GM18867 (cell line): Measurements from ENCODE around the gene ZNF143.
"Not testable (repeated sequence)": the region's sequence is repeated elsewhere in the genome, so short reads cannot be mapped to it uniquely, and the experiment has no call there.

Experiments used
- ATAC-seq: cut with Tn5 transposase; IDR thresholded peaks from one replicate; pipeline ENCODE4 v1.9.1; 2021; ENCODE audit warnings: mild to moderate bottlenecking, moderate library complexity; ENCODE audit not compliant: unreplicated experiment

The ZNF143 gene

GRCh38 chr11:9495803-9496514 lies 35.1 kb downstream of the ZNF143 start:
- ATAC-seq: no peak

- no peak for ATAC-seq
Observed at GRCh38 chr11:9498457-9499078, 37.8 kb downstream of the ZNF143 start.

DNA sequence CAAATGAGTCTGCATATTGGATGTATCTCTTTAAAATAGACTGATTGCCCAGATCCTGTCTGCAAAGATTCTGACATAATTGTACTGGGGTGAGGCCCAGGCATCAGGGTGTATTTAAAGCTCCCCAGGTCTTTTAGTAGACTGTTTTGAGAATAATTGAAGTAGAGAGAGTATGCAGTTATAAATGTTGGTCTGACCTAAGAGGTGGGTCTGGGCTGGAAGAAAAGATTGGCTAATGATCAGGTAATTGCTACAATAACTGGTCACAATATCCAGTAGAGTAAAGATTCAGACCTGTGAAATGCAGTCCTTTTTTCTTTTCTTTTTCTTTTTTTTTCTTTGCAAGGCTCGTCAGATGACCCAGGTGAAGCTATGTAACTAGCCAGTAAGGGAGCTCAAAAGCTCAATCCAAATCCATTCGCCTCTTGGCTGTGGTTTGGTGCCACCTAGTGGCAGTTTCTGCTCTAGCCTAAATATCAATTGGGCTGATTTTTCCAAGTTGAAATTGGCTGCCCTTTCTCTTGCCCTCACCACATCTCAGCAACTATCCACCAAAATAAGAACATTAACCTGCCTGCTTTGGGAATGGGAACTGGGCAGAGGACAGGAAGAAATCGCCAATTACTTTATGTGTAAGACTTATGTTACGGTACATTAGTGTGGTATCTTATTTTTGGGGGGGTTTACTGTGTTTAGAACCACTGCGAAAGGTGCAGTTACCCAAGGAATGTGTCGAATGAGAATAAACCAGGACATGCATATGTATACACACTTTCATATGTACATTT lies 45.9 kb downstream of the ZNF143 start:
- no peak for ATAC-seq

- ATAC-seq: no peak
Observed at GRCh38 chr11:9507277-9507580, 46.4 kb downstream of the ZNF143 start.

GRCh38 chr11:9509041-9509440 lies 48.2 kb downstream of the ZNF143 start:
- ATAC-seq: no peak

DNA sequence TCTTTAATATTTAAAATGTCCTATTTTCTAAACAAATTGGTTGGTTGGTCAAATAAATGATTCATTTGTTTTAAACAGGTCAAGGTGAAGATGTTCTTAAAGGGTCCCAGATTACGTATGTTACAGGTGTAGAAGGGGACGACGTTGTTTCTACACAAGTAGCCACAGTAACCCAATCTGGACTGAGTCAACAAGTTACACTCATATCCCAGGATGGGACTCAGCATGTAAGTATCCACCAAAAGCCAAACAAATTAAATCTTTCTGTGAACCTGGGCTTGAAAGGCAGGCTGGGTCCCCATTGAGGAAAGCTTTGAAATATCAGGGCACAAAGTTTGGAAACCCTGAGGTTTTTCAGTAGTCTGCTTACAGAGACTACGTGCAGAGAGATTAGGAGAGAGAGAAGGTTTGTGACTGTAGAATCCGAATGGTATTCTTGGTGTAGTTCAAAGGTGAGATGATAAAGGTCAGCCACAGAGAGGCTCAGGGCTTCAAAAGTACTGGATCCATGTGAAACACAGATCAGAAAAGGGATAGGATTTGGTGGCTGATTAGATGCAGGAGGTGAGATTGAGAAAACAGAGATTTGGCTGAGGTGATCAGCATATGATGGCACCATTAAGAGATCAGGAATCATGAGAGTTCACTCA lies 51.7 kb downstream of the ZNF143 start:
- no peak for ATAC-seq

DNA sequence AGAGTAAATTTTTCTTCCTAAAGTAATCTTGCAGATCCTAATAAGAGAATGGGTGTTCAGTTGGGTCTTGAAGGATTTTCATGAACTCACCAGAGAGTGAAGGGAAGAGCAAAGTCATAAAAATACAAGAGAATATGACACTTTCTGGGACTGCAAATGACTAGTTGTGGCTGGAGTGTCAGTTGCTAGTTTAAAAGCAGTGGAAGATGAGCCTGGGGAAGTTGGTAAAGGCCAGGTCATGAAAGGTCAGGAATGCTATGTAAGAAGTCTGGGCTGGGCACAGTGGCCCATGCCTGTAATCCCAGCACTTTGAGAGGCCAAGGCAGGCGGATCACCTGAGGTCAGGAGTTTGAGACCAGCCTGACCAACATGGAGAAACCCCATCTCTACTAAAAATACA lies 53.8 kb downstream of the ZNF143 start:
- ATAC-seq: not testable (repeated sequence)

DNA sequence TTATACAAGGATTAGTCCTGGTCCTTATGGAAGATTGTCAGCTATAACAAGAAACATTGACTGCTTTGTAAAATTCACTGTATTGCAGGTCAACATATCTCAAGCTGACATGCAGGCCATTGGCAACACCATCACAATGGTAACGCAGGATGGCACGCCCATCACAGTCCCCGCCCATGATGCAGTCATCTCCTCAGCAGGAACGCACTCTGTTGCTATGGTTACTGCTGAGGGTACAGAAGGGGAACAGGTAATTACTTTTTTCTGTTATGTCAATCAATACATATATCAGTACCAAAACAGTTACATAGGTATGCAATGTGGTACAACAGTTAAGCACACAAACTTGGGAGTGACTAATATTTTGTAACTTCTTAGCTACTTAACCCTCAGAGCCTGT lies 55.3 kb downstream of the ZNF143 start:
- ATAC-seq: no peak

- no peak for ATAC-seq
Observed at GRCh38 chr11:9518835-9519410, 58.1 kb downstream of the ZNF143 start.

GRCh38 chr11:9524001-9524400 lies 63.2 kb downstream of the ZNF143 start:
- ATAC-seq: no peak

DNA sequence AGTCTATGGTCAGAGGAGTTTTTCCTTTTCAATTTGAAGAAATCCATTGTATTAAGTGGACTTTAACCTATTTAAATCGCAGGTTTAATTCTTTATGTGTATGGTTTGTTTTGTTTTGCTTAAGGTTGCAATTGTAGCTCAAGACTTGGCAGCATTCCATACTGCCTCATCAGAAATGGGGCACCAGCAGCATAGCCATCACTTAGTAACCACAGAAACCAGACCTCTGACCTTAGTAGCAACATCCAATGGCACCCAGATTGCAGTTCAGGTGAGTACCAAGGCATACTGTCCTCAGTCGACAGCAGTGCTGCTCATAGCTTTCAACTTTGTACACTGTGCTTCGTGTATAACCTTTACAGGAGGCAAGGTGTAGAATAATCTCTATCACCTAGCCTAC lies 64.3 kb downstream of the ZNF143 start:
- no peak for ATAC-seq

DNA sequence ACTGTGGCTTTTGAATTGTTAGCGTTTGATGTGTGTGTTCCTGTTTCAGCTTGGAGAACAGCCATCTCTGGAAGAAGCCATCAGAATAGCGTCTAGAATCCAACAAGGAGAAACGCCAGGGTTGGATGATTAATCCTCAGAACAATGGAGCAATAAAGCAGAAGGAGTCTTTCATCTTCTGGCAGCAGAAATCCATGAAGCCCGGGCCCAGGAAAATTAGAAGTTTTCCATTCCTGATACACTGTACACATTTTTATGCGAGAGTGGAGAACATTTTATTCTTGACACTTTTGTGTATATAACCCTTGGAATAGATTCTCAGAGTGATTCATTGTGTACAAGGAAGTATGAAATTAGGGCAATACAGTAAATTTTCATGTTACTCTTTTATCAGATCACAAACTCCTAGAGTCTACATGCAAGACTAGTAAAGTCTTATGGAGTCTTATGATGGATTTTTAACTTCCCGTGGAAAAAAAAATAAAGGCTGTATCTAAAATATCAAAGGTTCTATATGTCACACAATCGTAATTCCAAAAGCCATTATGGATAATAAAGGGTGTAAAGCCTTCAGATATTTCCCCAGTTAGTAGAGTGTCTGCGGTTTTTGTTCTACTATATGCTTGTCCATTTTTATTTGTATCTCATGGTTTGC lies 66.8 kb downstream of the ZNF143 start:
- no peak for ATAC-seq

GRCh38 chr11:9528136-9528501 lies 67.3 kb downstream of the ZNF143 start:
- no peak for ATAC-seq

- ATAC-seq: no peak
Observed at GRCh38 chr11:9528573-9529333, 67.9 kb downstream of the ZNF143 start.

DNA sequence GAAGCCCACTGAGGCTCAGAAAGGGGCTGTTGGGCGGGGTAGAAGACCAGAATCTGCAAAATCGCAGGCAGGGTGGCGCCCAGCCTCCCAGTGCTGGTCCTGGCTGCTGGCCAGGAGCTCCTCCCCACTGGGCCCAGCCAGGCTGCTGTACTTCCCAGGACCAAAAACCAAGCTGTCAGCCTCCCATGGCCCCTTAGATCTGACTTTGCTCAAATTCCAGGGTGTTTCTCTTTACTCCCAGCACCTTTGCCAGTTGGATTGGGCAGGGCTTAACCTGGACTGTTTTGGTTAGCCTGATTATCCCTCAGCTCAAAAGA lies 68.5 kb downstream of the ZNF143 start:
- no peak for ATAC-seq

DNA sequence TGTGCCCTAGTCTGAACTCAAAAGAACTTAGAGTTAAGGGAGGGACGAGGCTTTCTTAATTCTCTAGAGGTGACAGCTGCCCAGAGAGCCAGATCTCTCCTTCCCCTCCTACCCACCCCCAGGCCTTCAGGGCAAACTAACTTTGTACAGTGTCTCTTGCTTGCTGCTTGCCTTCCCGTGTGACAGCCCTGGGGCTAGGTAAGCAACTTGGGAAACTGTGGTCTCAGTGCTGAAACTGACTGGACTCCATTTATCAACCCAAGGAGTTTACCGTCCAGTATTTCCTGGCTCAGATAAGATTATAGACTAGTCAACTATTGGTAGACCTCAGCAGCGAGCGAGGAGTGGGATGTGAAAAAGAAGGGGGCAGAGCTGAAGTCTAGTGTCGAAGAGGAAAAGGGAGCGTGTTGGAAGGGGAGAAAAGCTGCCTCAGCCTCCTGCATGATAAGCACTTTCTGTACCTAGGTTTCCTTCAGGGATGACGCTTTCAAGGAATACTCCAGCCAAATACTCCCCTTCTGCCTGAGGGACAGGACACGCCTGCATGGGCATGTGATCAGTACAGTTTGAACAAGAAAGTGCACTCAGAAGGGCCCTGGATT lies 69.3 kb downstream of the ZNF143 start:
- ATAC-seq: no peak

- ATAC-seq: no peak
Observed at GRCh38 chr11:9530901-9531625, 70.3 kb downstream of the ZNF143 start.

DNA sequence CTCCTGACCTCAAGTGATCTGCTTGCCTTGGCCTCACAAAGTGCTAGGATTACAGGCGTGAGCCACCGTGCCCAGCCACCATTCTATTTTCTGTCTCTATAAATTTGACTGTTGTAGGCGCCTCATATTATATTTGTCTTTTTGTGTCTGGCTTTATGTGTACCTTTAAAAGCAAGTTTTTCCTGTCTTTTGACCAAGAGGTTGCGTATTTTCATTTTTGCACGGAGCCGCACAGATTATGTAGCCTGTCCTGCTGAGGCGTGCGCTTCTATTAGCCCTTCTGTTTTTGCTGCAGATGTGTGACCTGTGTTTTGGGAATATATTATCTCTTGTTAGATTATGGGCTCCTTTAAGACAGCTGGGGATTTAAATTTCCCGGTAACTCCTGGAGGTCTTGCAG lies 72.2 kb downstream of the ZNF143 start:
- no peak for ATAC-seq

GRCh38 chr11:9533736-9534473 lies 73.1 kb downstream of the ZNF143 start:
- no peak for ATAC-seq
